HCT116 (cell line): ENCODE data around the gene TUNAR. TPM values are rescaled to one million over a fixed set of nuclear protein-coding genes. Genes with fewer than 3 reads are reported as not detected.

ENCODE experiments used
- ATAC-seq: fragments of 200-7000 bp; cut with Tn5 transposase; 2 replicates; pipeline ENCODE4 v1.9.1; 2020; ENCODE audit warnings: mild to moderate bottlenecking, moderate library complexity
- BruUV-seq: library from RNA; stranded (reverse); fragments of 400-500 nt; replicated peaks from 2 replicates; lab custom pipeline; 2021; lab: Mats Ljungman, UMichigan
- CTCF ChIA-PET: fragments of 300-600 bp; sonication (Branson Sonifier 250); formaldehyde crosslinking; loops from one replicate; lab custom pipeline; 2021; ENCODE audit warnings: antibody characterized with exemption; lab: Charles Lee
- POLR2A ChIA-PET: fragments of 300-600, 350-600 bp; sonication (Branson Sonifier 250); formaldehyde crosslinking; loops from one replicate; lab custom pipeline; 2021; ENCODE audit warnings: antibody characterized with exemption; lab: Charles Lee
- RAD21 ChIA-PET, 2 experiments: fragments of 300-600 bp; sonication (Branson Sonifier 250); formaldehyde crosslinking; loops; one replicate each; lab custom pipeline; 2023; ENCODE audit warnings: low total read pairs in 2 of 2; ENCODE audit not compliant: uncharacterized antibody in 2 of 2, unreplicated experiment in 2 of 2, low non-redundant PET in 1 of 2; lab: Charles Lee
- DNase-seq: peaks from one replicate; pipeline ENCODE4 v3.0.0-alpha.2; 2010; ENCODE audit warnings: low read depth, low spot score
- H2AFZ ChIP-seq: fragments of 200-600 bp; shearing (Covaris generic), sonication (generic); 2 replicates; pipeline ENCODE4 v1.6.1; 2017; ENCODE audit warnings: low read depth, mixed run types, mixed read lengths, antibody characterized with exemption, low read length; ENCODE audit not compliant: poor library complexity, severe bottlenecking
- H3K27ac ChIP-seq: 2 replicates; pipeline ENCODE4 v1.5.1; 2012; ENCODE audit warnings: low read depth, low read length
- H3K27me3 ChIP-seq: fragments of 200-600 bp; sonication (generic); 2 replicates; pipeline ENCODE4 v1.6.1; 2016; ENCODE audit warnings: mixed run types, low read length, mixed read lengths; ENCODE audit not compliant: insufficient read depth
- H3K36me3 ChIP-seq, 2 experiments: fragments of 200-500 bp in 1 of 2; fragments of 200-600 bp in 1 of 2; sonication (Bioruptor generic) in 1 of 2; sonication (generic) in 1 of 2; 2 replicates each; pipeline versions ENCODE4 v1.5.1 to v1.6.1; 2014 to 2016; ENCODE audit warnings: low read length in 2 of 2, inconsistent platforms in 1 of 2, mixed read lengths in 1 of 2, mixed run types in 1 of 2; ENCODE audit not compliant: insufficient read depth in 2 of 2, control insufficient read depth in 1 of 2
- H3K4me1 ChIP-seq, 2 experiments: fragments of 200-600 bp in 1 of 2; sonication (generic) in 1 of 2; 2 replicates each; pipeline versions ENCODE4 v1.5.1 to v1.6.1; 2012 to 2017; ENCODE audit warnings: low read length in 2 of 2, inconsistent platforms in 1 of 2, mild to moderate bottlenecking in 1 of 2, mixed read lengths in 1 of 2, mixed run types in 1 of 2, moderate library complexity in 1 of 2; ENCODE audit not compliant: insufficient read depth in 2 of 2, control insufficient read depth in 1 of 2
- H3K4me2 ChIP-seq: fragments of 200-600 bp; sonication (generic); 2 replicates; pipeline ENCODE4 v1.6.1; 2017; ENCODE audit warnings: mixed run types, low read length, mixed read lengths
- H3K4me3 ChIP-seq, 2 experiments: fragments of 200-600 bp in 1 of 2; sonication (generic) in 1 of 2; replicated peaks in 1 of 2; 2 replicates each; pipeline ENCODE4 v1.5.1; 2011 to 2016; ENCODE audit warnings: low read length in 2 of 2, control low read depth in 1 of 2, low read depth in 1 of 2, mild to moderate bottlenecking in 1 of 2, mixed read lengths in 1 of 2, mixed run types in 1 of 2
- H3K79me2 ChIP-seq: fragments of 200-600 bp; sonication (generic); 2 replicates; pipeline ENCODE4 v1.6.1; 2017; ENCODE audit warnings: mild to moderate bottlenecking, mixed run types, low read length, moderate library complexity, mixed read lengths; ENCODE audit not compliant: insufficient read depth
- H3K9ac ChIP-seq: fragments of 200-600 bp; sonication (generic); 2 replicates; pipeline ENCODE4 v1.6.1; 2016; ENCODE audit warnings: low read length, mixed read lengths
- H3K9me2 ChIP-seq: fragments of 200-600 bp; sonication (generic), shearing (Covaris generic); 2 replicates; pipeline ENCODE4 v1.6.1; 2017; ENCODE audit warnings: mixed run types, mild to moderate bottlenecking, moderate library complexity; ENCODE audit not compliant: insufficient read depth
- H3K9me3 ChIP-seq, 2 experiments: fragments of 200-500 bp in 1 of 2; fragments of 200-600 bp in 1 of 2; sonication (Bioruptor generic) in 1 of 2; sonication (generic) in 1 of 2; 2 replicates each; pipeline ENCODE4 v1.6.1; 2014 to 2017; ENCODE audit warnings: low read length in 2 of 2, mixed read lengths in 2 of 2, inconsistent platforms in 1 of 2, low read depth in 1 of 2, mild to moderate bottlenecking in 1 of 2, mixed run types in 1 of 2, moderate library complexity in 1 of 2; ENCODE audit not compliant: control insufficient read depth in 1 of 2, insufficient read depth in 1 of 2
- H4K20me1 ChIP-seq: fragments of 200-600 bp; sonication (generic), shearing (Covaris generic); 2 replicates; pipeline ENCODE4 v1.6.1; 2017; ENCODE audit warnings: mixed run types, mild to moderate bottlenecking, moderate library complexity; ENCODE audit not compliant: insufficient read depth
- EZH2phosphoT487 ChIP-seq: fragments of 200-600 bp; IDR thresholded peaks from 2 replicates; pipeline ENCODE4 v1.6.1; 2018; ENCODE audit warnings: antibody characterized with exemption, borderline replicate concordance
- FOSL1 ChIP-seq: IDR thresholded peaks from 2 replicates; pipeline ENCODE4 v1.6.1; 2012; ENCODE audit warnings: low read depth
- MAX ChIP-seq: IDR thresholded peaks from 2 replicates; pipeline ENCODE4 v1.6.1; 2012
- POLR2A ChIP-seq: IDR thresholded peaks from 2 replicates; pipeline ENCODE4 v1.7.0; 2011; ENCODE audit warnings: borderline replicate concordance; ENCODE audit not compliant: insufficient read depth, insufficient read length; ENCODE audit errors: extremely low read depth
- POLR2AphosphoS5 ChIP-seq: IDR thresholded peaks from 2 replicates; pipeline ENCODE4 v1.6.1; 2011; ENCODE audit warnings: mild to moderate bottlenecking, low read depth, low read length, moderate library complexity
- RAD21 ChIP-seq: IDR thresholded peaks from 2 replicates; pipeline ENCODE4 v1.6.1; 2012; ENCODE audit warnings: low read depth, mild to moderate bottlenecking
- REST ChIP-seq: IDR thresholded peaks from 2 replicates; pipeline ENCODE4 v1.6.1; 2012; ENCODE audit warnings: low read depth
- SIN3A ChIP-seq: IDR thresholded peaks from 2 replicates; pipeline ENCODE4 v1.6.1; 2012; ENCODE audit warnings: low read depth
- SRF ChIP-seq: IDR thresholded peaks from 2 replicates; pipeline ENCODE4 v1.6.1; 2012; ENCODE audit warnings: low read depth
- ZBTB33 ChIP-seq: IDR thresholded peaks from 2 replicates; pipeline ENCODE4 v1.6.1; 2011; ENCODE audit warnings: mild to moderate bottlenecking, low read length, moderate library complexity; ENCODE audit not compliant: insufficient replicate concordance; ENCODE audit errors: extremely low read depth
- ZFX ChIP-seq: fragments of 450-650 bp; IDR thresholded peaks from 2 replicates; pipeline ENCODE4 v1.6.1; 2017
- ZNF274 ChIP-seq: fragments of 200-500 bp; sonication (Bioruptor generic); IDR thresholded peaks from 2 replicates; pipeline ENCODE4 v1.6.1; 2014; ENCODE audit warnings: mild to moderate bottlenecking, low read depth, low read length, inconsistent platforms
- intact Hi-C: fragments of 100-400 bp; cut with micrococcal nuclease; formaldehyde crosslinking; loops from 2 replicates; pipeline ENCODE4 v1.10.0; 2022
- total RNA-seq: library from RNA; stranded (reverse); gene quantifications from one replicate; pipeline ENCODE4 v1.2.1, GENCODE V29; 2021; ENCODE audit not compliant: unreplicated experiment

The TUNAR gene
- total RNA-seq, 1 experiment from 2014 or later = not detected

DNA sequence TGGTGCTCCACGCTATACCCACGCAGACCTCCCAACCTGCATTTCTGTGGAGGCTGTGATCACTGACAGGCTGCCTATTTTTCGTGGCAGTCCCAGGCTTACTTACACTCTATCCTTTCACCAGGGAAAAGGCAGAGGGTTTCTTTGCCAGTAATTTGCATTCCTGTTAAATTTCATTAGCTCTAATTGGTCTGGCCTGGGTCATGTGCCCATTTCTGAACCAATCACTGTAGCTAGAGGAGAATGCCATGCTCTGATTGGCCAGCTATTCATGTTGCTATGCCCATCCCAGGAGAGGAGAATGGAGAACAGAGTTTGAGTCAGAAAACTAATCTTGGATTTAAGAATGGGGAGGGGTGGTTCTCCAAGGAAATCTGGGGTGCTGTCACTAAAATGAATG, 43.2 kb upstream of the TUNAR start (continued):
- TF ChIP-seq MAX = no peak
- no peak for TF ChIP-seq RAD21
- TF ChIP-seq, all 23 proteins: peak for 0

- ChIA-PET RAD21 (no interaction called here), POLR2A (no interaction called here), CTCF (no interaction called here)
- ATAC-seq = no peak
- DNase-seq = no peak
- intact Hi-C loops = no loop called here
- no TSS peak for BruUV-seq
- H3K9me2 ChIP-seq = no peaks in the 10 kb centered on the region
- no peak overlapping the region for H3K9ac ChIP-seq
- no peaks in the 10 kb centered on the region for H3K79me2 ChIP-seq
- H3K36me3 ChIP-seq = no peaks in the 10 kb centered on the region
- no peak overlapping the region for H3K4me2 ChIP-seq
- no peak overlapping the region for H3K4me3 ChIP-seq
- peaks cover 0 to 8% of the 10 kb centered on the region in 2 experiments; a peak in 1 of 4 replicates for H3K4me1 ChIP-seq
- H3K9me3 ChIP-seq = no peaks in the 10 kb centered on the region
- H2AFZ ChIP-seq = no peak overlapping the region
- no peak for TF ChIP-seq ZBTB33
- TF ChIP-seq FOSL1 = no peak
- TF ChIP-seq POLR2AphosphoS5 = no peak
- no peak for TF ChIP-seq EZH2phosphoT487
- TF ChIP-seq MAX = no peak
- TF ChIP-seq REST = no peak
- no peak for TF ChIP-seq RAD21
- TF ChIP-seq SIN3A = no peak
- TF ChIP-seq ZFX = no peak
- no peak for TF ChIP-seq SRF
- TF ChIP-seq POLR2A = no peak
- no peak for TF ChIP-seq ZNF274
- H3K27ac ChIP-seq = no peak overlapping the region
- no peaks in the 10 kb centered on the region for H4K20me1 ChIP-seq
- H3K27me3 ChIP-seq = peaks cover 6% of the 10 kb centered on the region; the same call in 1 of the 2 replicates
Measured at GRCh38 chr14:95834496-95834895, 42.1 kb upstream of the TUNAR start.
